Suppressor macrophage treated with lipopolysaccharide for 1 hour (primary cell): Measurements from ENCODE around the gene CPLX3.
A peak's percentile ranks its signal among the peaks of the same experiment; 100 is the strongest.
"Not testable (repeated sequence)": the region's sequence is repeated elsewhere in the genome, so short reads cannot be mapped to it uniquely, and the experiment has no call there.

Experiments used
- DNase-seq, 3 donors: peaks; one replicate each; pipeline ENCODE4 v3.0.0-alpha.2; 2020 to 2022

Gene CPLX3, protein sequence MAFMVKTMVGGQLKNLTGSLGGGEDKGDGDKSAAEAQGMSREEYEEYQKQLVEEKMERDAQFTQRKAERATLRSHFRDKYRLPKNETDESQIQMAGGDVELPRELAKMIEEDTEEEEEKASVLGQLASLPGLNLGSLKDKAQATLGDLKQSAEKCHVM

DNA sequence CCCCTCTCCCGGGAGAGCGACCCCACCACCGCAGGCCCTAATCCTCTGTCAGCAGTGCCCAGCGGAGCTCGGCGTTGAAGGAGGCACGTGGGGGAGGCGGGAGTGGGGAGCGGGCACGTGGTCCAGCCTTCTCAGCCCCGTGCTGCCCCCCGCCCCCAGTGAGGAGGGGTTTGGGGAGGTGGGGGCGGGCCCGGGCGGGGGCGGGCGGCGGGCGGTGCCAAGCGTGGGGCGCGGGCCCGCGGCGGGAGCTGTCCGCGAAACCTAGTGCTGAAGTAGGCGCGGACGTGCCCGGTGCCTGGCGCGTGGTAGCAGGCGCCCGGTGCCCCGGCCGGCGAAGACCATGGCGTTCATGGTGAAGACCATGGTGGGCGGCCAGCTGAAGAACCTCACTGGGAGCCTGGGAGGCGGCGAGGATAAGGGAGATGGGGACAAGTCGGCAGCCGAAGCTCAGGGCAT is at the start of gene CPLX3:
Gene CPLX3, plus strand, starts transcription at position 264 of the 456 bp plus-strand sequence. Its CDS starts 77 bp downstream, at position 341.
- DNase-seq, result peak; percentile 25 to 69 (median 41)

DNA sequence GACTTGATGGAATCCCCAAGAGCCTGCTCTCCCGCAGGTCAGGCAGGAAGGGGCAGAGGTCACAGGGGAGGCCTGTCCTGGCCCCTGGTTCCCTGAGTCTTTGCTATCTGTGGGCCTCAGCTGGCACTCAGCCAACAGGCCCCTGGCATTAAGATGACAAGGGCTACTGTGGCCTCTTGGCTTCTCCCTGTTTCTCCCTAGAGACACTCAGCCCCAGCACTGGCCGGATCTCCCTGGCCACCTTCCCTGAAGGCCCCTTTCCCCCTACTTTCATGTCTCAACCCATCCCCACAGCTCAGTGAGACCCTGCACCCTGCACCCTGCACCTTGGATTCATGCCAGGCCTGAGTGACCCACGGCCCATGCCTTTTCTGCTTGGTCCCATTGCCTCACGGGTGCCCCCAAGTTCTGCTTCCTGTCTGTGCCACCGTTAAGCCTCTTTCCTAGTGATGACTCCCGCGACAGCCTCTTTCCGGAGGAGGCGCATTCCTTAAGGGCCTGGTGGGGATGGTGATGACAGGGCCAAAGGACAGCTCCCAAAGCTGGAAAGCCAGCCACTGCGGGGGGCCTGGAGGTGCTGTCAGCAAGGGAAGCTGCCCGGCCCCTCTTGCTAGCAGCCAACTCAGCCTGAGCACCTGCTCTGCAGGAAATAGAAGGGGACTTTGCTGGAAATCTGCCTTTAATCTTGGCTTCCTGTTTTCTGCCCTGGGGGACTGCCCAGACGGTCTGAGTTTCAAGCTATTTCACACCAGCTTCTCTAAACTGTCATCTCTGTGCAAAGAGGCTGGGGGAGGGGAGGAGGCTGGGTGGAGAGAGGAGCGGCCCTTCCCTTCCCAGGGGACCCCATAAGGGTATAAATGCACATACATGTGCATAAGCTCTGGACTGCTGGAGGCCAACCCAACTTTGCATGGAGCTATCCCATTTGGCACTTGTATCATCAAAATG is 49.3 kb upstream of the CPLX3 start:
- peak; percentile 89 to 92 (median 91) for DNase-seq

DNA sequence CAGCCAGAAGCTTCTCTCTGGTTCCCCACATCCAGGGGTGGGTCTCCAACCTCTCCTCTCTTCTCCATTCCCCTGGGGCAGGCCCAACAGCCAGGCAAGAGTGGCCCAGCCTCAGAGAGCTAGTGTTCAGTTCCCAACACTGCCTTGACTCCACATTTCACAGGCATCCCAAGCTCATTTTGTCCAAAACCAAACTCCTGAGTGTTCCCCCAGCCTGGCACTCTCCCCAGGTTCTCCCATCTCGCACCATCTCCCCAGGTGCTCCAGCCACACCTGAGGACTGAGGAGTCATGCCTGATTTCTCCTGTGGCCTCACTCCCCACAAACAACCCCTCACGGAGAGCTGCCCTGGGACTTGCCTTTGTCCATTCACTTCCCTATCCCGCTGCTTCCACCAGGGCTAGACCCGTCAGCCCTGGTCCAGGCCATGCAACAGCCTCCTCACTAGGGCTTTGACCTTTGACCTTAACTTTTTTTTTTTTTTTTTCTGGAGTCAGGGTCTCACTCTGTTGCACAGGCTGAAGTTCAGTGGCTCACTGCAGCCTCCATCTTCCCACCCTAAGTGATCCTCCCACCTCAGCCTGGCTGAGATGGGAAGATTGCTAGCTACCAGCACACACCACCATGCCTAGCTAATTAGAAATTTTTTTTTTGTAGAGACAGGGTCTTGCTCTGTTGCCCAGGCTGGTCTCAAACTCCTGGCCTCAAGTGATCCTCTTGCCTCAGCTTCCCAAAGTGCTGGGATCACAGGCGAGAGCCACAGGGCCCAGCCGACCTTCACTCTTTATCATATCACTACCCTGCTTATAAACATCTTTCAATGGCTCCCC is 48.4 kb upstream of the CPLX3 start:
- peak; percentile 65 to 76 (median 67) for DNase-seq

DNA sequence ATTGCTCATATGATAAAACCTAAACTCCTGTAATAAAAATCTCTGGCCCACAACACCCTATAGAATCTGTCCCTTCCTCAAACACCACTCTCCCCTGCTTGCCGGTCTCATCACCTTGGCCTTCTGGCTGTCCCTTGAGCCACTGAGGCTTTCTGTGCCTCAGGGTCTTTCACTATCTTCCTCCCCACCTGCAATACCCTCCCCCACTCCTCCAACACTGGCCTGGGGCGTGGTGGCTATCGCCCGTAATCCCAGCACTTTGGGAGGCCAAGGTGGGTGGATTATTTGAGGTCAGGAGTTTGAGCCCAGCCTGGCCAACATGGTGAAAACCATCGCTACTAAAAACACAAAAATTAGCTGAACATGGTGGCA is 47.8 kb upstream of the CPLX3 start:
- DNase-seq, result no peak

DNA sequence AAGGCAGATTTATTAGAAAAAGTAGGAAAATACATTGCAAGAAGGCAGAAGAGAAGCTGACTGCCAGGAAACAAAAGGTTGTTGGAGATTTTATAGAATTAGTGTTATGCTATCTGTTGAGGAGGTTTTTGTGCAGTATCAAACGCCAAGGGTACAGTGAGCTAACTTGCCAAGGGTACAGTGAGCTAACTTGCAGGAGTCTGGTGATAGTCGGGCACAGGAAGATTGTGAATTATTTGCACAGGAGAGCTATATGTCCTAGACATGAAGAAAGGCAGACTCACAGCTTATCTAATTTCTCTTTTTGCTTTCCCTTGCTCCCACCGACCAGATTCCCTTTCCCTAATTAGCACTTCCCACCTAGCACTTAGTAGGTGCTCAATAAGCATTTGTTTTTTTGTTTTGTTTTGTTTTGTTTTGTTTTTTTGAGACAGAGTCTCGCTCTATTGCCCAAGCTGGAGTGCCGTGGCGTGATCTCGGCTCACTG is 47.2 kb upstream of the CPLX3 start:
- no peak for DNase-seq

DNA sequence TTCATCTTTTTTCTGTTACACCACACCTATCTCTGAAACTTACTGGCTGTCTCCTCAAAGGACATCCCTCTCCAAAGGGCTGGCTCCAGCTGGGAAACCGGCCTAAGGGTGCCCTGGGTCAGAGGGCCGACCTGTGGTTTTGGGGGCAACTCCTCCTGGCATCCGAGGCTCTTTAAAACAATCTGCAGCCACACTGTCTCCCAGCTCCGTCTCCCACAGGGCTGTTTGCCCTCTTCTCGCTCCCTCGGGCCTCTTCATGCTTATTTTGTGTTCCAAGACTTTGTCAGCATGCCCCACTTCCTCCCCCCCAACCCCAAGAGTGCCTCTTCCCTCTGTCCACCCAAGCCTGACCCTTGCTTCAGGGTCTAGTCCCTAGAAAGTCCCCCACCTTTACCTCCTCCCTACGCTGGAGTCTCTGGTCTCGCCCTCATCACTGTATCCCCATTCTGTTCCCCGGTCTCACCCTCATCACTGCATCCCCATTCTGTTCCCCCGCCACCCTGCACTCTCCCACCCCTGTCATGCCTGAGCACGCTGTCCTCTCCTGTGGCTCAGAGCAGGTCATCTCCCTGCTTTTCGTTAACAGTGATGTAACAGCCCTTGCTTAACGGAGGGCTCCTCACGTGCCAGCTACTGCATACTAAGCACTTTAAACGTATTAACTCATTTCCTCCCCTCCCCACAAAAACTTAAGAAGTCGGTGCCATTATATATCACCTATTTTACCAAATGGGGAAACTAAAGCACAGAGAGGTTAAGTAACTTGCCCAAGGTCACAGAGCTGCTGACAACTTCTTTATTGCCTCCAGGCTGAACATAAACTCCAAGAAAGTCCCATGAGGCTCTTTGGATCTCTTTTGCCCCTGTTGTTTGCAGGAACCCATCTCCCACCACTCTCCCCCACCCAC is 45.6 kb upstream of the CPLX3 start:
- peak; percentile 72 to 77 (median 74) for DNase-seq

DNA sequence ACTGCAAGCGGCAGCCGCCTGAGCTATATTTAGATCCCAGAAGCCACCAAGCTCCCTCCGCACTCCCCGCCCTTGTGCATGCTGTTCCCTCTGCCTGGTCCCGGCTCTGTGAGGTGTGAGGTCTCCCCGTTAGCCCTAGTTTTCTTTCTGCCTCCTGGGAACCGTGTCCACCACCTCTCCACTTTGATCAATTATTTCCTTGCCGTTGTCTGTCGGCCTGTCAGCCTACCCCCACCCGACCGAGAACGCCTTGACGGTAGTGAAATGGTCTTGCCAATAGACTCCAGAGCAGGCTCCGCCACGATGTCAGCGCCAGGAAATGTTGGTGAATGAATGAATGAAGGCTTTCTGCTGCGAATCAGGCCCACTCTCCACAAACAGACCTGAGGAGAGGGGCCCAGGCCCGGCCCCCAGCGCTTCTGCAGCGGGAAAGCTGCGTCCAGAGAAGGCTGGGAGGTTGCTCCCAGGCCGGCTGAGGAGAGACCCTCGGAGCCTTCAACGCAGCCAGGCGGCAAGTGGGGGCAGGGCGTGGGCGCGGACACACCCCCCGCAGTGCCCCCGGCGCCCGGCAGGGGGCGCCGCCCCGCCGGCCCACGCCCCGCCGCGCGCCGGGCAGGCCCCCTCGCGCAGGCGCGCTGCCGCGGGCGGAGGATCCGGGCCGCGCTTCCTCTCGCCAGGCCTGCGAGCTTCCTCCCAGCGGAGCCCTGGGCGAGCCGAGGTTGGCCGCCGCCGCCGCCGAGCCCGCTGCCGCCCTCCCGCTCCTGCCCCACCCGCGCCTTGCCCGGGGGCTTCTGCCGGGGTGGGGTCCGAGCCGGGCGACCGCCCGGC is 44.8 kb upstream of the CPLX3 start, which contains the start of gene CSK:
Gene CSK, plus strand, starts transcription at position 650 of the 828 bp plus-strand sequence. CDS start 16,218 bp downstream, outside the sequence.
- peak; percentile 90 to 97 (median 94) for DNase-seq

DNA sequence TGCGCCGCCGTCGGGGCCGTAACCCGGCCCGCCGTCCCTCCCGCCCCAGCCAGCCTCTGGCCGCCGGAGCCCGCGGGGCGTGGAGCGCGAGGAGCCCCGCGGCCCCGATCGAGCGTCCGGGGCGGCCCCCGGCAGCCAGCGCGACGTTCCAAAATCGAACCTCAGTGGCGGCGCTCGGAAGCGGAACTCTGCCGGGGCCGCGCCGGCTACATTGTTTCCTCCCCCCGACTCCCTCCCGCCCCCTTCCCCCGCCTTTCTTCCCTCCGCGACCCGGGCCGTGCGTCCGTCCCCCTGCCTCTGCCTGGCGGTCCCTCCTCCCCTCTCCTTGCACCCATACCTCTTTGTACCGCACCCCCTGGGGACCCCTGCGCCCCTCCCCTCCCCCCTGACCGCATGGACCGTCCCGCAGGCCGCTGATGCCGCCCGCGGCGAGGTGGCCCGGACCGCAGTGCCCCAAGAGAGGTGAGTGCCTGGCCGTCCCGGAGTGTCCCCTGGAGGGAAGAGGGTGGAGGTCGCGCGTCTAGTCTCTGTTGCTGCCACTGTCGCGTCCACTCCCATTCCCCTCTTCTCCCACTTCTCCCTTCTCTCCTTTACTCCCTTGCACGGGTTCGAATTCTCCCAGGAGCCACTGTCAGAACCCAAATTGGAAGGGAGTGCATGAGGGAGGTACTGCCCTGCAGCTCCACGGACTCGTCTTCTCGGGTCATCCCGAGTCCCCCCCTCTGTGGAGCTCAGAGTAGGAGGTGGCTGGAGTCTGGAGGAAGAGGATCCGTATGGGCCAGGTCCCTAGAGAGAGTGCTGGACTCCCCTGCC is 44.0 kb upstream of the CPLX3 start:
- DNase-seq, result peak; percentile 60 to 86 (median 71)

DNA sequence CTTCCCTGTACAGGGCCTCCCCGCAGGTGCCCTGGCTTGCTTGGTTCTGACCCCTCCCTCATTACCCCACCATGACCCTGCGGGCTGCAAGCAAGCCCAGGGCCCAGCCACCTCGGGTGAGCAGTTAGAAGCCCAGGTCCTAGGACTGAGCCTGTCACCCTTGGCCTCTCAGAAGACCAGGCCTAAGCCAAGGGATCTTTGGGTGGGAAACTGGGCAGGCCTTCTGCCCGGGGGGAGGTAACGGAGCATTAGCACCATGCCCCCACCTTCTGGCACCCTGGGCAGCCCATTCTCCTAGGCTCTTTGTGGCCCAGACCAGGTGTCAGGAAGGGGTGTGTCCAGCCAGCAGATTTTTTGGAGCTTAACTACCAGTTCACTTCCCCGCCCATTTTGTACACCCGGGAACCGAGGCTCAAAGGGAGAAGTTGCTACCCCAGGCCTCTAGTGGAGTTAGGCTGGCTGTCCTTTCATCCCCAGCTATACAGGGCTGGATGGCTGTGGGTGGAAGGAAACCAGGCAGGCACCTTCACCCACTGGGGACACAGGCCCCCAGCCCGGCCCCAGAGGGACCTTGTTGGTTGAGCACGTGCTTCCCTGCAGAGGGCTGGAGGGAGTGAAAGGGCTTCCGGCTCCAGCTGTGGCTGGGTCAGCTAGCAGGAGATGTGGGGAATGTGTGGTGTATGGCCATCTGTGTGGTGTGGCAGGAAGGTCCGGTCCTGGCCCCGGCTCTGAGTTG is 43.2 kb upstream of the CPLX3 start:
- DNase-seq, result peak; percentile 70 to 78 (median 71)

DNA sequence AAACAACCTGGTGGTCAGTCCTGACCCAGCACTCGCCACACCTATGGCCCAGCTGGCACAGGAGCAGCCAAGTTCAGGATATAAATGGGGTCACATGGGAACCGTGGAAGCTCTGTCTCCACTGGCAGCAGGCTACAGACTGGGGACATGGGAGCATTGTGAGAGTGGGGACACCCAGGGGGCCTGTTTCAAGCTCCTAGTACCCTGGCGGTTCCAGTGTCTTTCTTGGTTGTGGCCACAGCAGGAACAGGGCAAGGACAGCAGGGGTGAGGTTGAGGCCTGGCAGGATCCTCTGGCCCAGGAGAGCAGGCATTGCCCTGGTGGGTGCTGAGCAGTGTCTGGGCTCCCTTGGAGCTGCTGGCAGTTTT is 42.6 kb upstream of the CPLX3 start:
- DNase-seq, result peak in 1 of 3 donors; percentile 26

DNA sequence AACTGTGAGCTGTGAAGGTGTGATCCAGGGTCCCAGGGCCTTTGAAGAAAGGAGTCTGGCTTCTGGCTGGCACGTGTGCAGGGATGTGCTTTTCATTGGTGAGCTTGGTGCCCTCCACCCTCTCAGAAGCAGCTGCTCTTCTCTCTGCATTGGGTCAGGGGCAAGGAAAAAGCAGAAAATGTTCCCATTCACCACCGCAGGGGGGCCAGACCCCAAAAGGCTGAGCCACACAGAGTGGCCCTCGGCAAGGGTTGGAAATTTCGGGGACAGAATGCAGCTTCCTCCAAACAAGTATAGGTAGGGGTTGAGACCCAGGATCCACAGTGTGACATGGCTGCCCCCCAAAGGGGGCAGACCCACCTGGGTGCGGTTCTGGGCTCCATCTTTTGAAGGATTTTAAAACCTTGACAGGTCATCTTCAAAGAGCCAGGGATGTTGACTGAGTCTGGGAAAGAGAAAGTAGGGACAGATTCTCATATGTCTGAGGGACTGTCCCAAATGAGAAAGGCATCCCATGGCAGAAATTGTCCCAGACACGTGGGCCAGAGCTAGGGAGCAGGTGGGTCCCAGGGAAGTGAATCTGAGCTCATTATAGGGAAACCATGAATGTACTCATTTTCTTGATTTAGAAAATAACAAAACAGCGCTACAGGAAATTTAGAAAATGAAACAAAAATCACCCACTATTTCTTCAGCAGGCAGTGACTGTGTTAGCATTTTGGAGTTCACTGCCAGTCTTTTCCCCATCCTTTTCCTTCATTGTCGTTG is 41.8 kb upstream of the CPLX3 start:
- peak; percentile 51 to 95 (median 87) for DNase-seq

DNA sequence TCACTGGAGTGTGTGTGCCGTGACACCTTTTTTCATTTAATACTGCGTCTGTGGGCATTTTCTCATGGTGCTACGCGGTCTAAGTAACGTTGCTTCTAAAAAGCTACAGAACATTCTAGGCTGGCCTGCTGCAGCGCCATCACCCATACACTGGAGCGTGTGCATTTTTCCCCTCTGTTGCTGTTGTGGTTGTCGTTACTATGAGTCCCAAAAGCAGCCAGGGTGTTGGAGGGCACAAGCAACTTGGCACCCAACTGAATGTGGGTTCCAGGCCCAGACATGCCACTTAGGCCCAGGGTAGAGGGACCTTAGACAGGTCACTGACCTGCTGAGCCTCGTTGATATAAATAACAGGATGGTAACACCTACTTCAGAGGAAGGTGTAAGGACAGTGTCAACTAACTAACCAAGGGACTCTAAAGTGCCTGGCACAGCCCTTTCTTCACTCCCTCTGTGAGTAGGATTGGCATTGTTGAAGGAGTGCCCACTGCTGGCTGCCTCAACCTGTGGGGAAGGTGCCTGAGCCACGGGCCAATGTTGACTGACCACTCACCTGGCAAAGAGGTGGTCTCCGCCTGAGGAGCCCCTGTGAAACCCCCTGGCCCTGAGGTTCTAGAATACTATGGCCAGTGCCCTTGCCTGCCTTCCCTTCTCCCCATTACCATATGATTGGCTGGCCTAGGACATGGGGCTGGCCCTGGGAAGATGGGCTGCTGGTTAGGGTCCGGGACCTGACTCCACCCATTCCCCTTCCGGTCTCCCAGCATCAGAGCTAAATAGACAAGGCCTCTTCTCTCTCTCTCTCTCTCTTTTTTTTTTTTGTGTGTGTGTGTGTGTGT is 41.0 kb upstream of the CPLX3 start:
- no peak for DNase-seq

DNA sequence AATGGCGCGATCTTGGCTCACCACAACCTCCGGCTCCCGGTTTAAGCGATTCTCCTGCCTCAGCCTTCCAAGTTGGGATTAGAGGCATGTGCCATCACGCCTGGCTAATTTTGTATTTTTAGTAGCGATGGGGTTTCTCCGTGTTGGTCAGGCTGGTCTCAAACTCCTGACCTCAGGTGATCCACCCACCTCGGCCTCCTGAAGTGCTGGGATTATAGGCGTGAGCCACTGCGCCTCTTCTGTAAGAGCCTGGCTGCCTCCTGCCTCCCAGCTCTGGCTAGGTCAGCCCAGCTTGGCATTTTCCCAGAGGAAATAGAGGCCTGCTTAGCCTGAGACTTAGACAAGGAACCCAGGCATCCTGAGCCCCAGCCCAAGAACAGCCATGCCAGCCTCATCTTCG is 40.3 kb upstream of the CPLX3 start:
- DNase-seq, result not testable (repeated sequence)

DNA sequence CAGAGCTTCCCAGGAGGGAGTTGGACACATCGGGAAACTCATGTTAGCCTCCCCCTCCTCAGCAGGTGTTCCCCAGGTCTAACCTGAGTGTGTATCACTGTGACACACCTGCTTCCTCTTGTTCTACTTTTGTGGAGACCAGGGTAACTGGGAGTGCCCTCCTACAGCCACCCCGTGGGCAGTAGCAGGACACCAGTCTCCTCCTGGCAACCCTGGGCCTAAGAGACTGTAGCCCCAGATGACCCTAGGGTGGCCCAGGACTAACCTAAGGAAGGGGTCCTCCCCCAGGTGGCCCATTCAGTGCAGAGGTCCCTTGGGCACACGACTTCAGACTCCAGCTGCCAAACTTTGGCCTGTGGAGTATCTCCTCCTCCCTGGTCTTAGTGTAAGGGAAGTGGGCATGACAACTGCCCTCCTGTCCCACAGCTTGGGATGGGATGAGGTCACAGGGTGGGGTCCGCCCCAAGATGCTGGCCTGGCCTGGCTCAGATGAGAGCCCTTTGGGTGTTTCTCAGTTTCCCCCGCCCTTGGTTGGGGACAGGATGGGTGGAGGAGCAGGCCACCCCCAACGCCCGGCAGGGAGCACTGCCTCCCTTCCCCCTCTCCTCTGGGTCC is 39.8 kb upstream of the CPLX3 start:
- peak; percentile 64 to 79 (median 79) for DNase-seq

DNA sequence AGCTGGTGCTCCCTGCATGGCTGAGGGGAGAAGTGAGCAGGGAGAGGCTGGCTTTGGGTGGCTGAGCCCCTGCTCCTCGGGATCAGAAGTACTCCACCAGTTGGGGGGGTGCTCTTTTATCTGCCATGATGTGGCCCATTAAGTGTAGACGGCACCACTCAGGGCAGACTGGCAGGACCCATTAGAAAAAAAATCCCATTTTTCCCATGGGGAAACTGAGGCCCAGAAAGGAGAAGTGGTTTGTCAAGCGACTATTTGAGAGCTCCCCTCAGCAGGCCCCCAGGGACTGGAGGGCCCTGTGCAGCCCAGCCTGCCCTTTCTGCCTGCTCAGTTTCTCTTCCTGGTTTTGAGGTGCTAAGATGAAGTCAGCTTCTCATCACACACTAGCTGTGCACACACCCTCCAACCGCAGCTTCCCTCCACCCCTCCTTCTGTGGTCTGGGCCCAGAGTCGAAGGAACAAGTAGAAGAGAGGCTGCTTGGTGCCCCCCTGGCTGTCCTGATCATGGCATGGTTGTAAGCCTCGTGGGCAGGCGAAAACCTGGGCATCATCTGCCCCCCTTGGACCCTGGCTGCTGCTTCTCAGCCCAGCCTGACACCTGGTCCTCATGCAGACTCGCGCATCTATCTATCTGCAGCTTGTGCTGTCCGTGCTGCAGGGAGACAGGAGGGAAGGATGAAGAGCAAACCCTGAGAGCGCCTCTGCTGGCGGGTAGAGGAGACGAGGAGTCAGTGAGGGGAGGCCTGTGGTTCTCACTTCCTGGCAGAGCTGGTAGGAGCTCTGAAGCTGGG is 39.0 kb upstream of the CPLX3 start:
- DNase-seq, result peak; percentile 89 to 96 (median 91)
